Measurements from ENCODE around the gene CCNT1. TPM values are rescaled to one million over a fixed set of nuclear protein-coding genes. Genes with fewer than 3 reads are reported as not detected.
"Not testable (repeated sequence)": the region's sequence is repeated elsewhere in the genome, so short reads cannot be mapped to it uniquely, and the experiment has no call there.

The CCNT1 gene
- total RNA-seq, 1 donor from 2014 or later, result 23.5 TPM

GRCh38 chr12:48659863-48660262 is 56.6 kb downstream of the CCNT1 start:
- intact Hi-C loops (cut with DNase I), result no loop called here
- DNase-seq (ENCODE audit: low spot score), result no peak

- intact Hi-C loops (cut with DNase I), result no loop called here
- no peak for DNase-seq (ENCODE audit: low spot score)
Measured at GRCh38 chr12:48651681-48652080, 64.8 kb downstream of the CCNT1 start.

GRCh38 chr12:48645354-48645753 is 71.2 kb downstream of the CCNT1 start:
- intact Hi-C loops (cut with DNase I); DNase-seq (ENCODE audit: low spot score): not testable (repeated sequence)

GRCh38 chr12:48643011-48643410 is 73.5 kb downstream of the CCNT1 start:
- intact Hi-C loops (cut with DNase I), result no loop called here
- no peak for DNase-seq (ENCODE audit: low spot score)

GRCh38 chr12:48641752-48642555 is 74.6 kb downstream of the CCNT1 start:
- intact Hi-C loops (cut with DNase I); DNase-seq (ENCODE audit: low spot score): not testable (repeated sequence)

- intact Hi-C loops (cut with DNase I), result no loop called here
- no peak for DNase-seq (ENCODE audit: low spot score)
Measured at GRCh38 chr12:48640854-48641253, 75.7 kb downstream of the CCNT1 start.

- DNase-seq (ENCODE audit: low spot score), result no peak
- intact Hi-C loops (cut with DNase I), result no loop called here
Measured at GRCh38 chr12:48640428-48640827, 76.1 kb downstream of the CCNT1 start.

Small RNA genes within 50 kb of the gene (microRNA-seq; reads per million reads assigned to microRNA genes)
- not detected for gene MIR1291

Other genes starting within 250 kb of the CCNT1 start
- not detected for gene ANP32D, start 244.1 kb downstream of the CCNT1 start, total RNA-seq
- not detected for gene C12orf54, start 234.2 kb downstream of the CCNT1 start, total RNA-seq
- gene OR8S1, start 191.1 kb downstream of the CCNT1 start, total RNA-seq, result not detected
- gene LALBA, start 146.7 kb downstream of the CCNT1 start, total RNA-seq, result not detected
- 24.8 TPM for gene KANSL2, start 34.5 kb downstream of the CCNT1 start, total RNA-seq
- 195 TPM for gene ADCY6, start 72.4 kb upstream of the CCNT1 start, total RNA-seq
- gene CACNB3, start 101.8 kb upstream of the CCNT1 start, total RNA-seq, result 9.2 TPM
- gene DDX23, start 135.5 kb upstream of the CCNT1 start, total RNA-seq, result 33.3 TPM
- 0.62 TPM for gene RND1, start 149.2 kb upstream of the CCNT1 start, total RNA-seq
- gene FKBP11, start 208.8 kb upstream of the CCNT1 start, total RNA-seq, result 5.5 TPM
- 59.5 TPM for gene ARF3, start 240.8 kb upstream of the CCNT1 start, total RNA-seq

Measured in cardiac septum (tissue), 1 donor.